Naive thymus-derived CD4-positive, alpha-beta T cell (primary cell): ENCODE data around the gene PIK3C2B. TPM values are rescaled to one million over a fixed set of nuclear protein-coding genes. Genes with fewer than 3 reads are reported as not detected.

Experiments
- ATAC-seq: fragments of 150-1000 bp; cut with Tn5 transposase; 2 replicates; pipeline ENCODE4 v1.10.0; 2021; ENCODE audit warnings: mild to moderate bottlenecking, moderate library complexity
- CTCF ChIA-PET: fragments of 350-600 bp; sonication (Branson Sonifier 250); formaldehyde crosslinking; loops from one replicate; lab custom pipeline; 2021; ENCODE audit warnings: antibody characterized with exemption; lab: Charles Lee
- POLR2A ChIA-PET: fragments of 350-600 bp; sonication (Branson Sonifier 250); formaldehyde crosslinking; loops from one replicate; lab custom pipeline; 2021; ENCODE audit warnings: antibody characterized with exemption, inconsistent platforms; lab: Charles Lee
- DNase-seq, 9 donors: peaks; one replicate each; pipeline versions ENCODE4 v3.0.0 to v3.0.0-alpha.2; 2020 to 2022; ENCODE audit warnings: mixed read lengths in 1 of 9
- H3K27ac ChIP-seq: one replicate; pipeline ENCODE4 v1.7.0; 2013; ENCODE audit warnings: mild to moderate bottlenecking, low read depth, low read length, moderate library complexity
- H3K27me3 ChIP-seq, 2 donors: one replicate each; pipeline ENCODE4 v1.7.0; 2013; ENCODE audit warnings: low read length in 2 of 2, mild to moderate bottlenecking in 2 of 2, moderate library complexity in 2 of 2; ENCODE audit not compliant: control insufficient read depth in 2 of 2, insufficient read depth in 2 of 2
- H3K36me3 ChIP-seq, 3 experiments: 1 replicate in 2 of 3; 2 replicates in 1 of 3; pipeline ENCODE4 v1.7.0; 2013; ENCODE audit warnings: low read length in 3 of 3, mild to moderate bottlenecking in 3 of 3, moderate library complexity in 1 of 3; ENCODE audit not compliant: insufficient read depth in 3 of 3, control insufficient read depth in 2 of 3
- H3K4me1 ChIP-seq, 2 donors: one replicate each; pipeline ENCODE4 v1.7.0; 2013; ENCODE audit warnings: low read length in 2 of 2, mild to moderate bottlenecking in 2 of 2, moderate library complexity in 1 of 2; ENCODE audit not compliant: control insufficient read depth in 2 of 2, insufficient read depth in 2 of 2
- H3K4me3 ChIP-seq: 2 replicates; pipeline ENCODE4 v1.7.0; 2013; ENCODE audit warnings: mild to moderate bottlenecking, low read length
- H3K9me3 ChIP-seq, 3 experiments: 1 replicate in 2 of 3; 2 replicates in 1 of 3; pipeline ENCODE4 v1.7.0; 2013; ENCODE audit warnings: low read length in 3 of 3; ENCODE audit not compliant: control insufficient read depth in 2 of 3
- H3K27ac Mint-ChIP-seq, 9 donors: one replicate each; pipeline ENCODE4 v1.8.0; 2020 to 2022; ENCODE audit warnings: mixed read lengths in 9 of 9, mild to moderate bottlenecking in 8 of 9, moderate library complexity in 5 of 9, inconsistent platforms in 2 of 9
- H3K27me3 Mint-ChIP-seq, 5 donors: one replicate each; pipeline ENCODE4 v1.8.0; 2021 to 2022; ENCODE audit warnings: mixed read lengths in 5 of 5, mild to moderate bottlenecking in 1 of 5
- H3K36me3 Mint-ChIP-seq, 5 donors: one replicate each; pipeline ENCODE4 v1.8.0; 2020 to 2022; ENCODE audit warnings: mixed read lengths in 5 of 5, mild to moderate bottlenecking in 3 of 5, inconsistent platforms in 1 of 5
- H3K4me1 Mint-ChIP-seq, 7 donors: one replicate each; pipeline ENCODE4 v1.8.0; 2020 to 2022; ENCODE audit warnings: mixed read lengths in 7 of 7, mild to moderate bottlenecking in 3 of 7, inconsistent platforms in 1 of 7
- H3K4me3 Mint-ChIP-seq, 10 donors: one replicate each; pipeline ENCODE4 v1.8.0; 2020 to 2022; ENCODE audit warnings: mild to moderate bottlenecking in 10 of 10, mixed read lengths in 10 of 10, moderate library complexity in 6 of 10, inconsistent platforms in 2 of 10
- H3K9me3 Mint-ChIP-seq, 11 donors: one replicate each; pipeline ENCODE4 v1.8.0; 2020 to 2022; ENCODE audit warnings: mixed read lengths in 11 of 11, mild to moderate bottlenecking in 4 of 11, inconsistent platforms in 1 of 11, moderate library complexity in 1 of 11
- intact Hi-C, 2 donors: fragments of 100-400 bp; cut with micrococcal nuclease; formaldehyde crosslinking; loops; one replicate each; pipeline ENCODE4 v1.15.1; 2023
- polyA plus RNA-seq, 2 donors: library from polyadenylated mRNA; unstranded; fragments of 300-500 nt; fragmentation: Illumina TruSeq; gene quantifications; one replicate each; pipeline ENCODE4 v1.2.3, GENCODE V29; 2021
- total RNA-seq, 6 experiments: library from RNA in 5 of 6; stranded (reverse) in 5 of 6; gene quantifications; 1 replicate in 5 of 6; 2 replicates in 1 of 6; pipeline ENCODE4 v1.2.3 and lab custom pipeline; 2021 to 2026

PIK3C2B gene
- total and polyA plus RNA-seq, 7 experiments from 2014 or later = 2.7 to 41.9 (median 27.6) TPM

GRCh38 chr1:204464187-204464631 lies 30.4 kb downstream of the PIK3C2B start:
- Histone ChIP-seq H3K27me3 (no peaks in the 10 kb centered on the region), H3K27ac (no peak overlapping the region), H3K36me3 (peaks cover 4 to 32% (median 9%) of the 10 kb centered on the region in 3 experiments), H3K9me3 (no peaks in the 10 kb centered on the region), H3K4me1 (peaks cover 20 to 54% of the 10 kb centered on the region in 2 donors), H3K4me3 (no peak overlapping the region)
- Mint-ChIP-seq H3K27ac (peak overlapping the region in 8 of 9 donors; percentile 43 to 83 (median 67)), H3K4me3 (peak overlapping the region in 4 of 10 donors; percentile 23 to 70 (median 45)), H3K4me1 (peaks cover 46 to 72% (median 65%) of the 10 kb centered on the region in 7 donors), H3K36me3 (peaks cover 4 to 45% (median 25%) of the 10 kb centered on the region in 5 donors), H3K9me3 (peaks cover 0 to 1% (median 0%) of the 10 kb centered on the region in 11 donors), H3K27me3 (no peaks in the 10 kb centered on the region)
- ChIA-PET CTCF (interaction anchor here (1.4 kb wide), 1 partner anchor 14 kb away, joined by 3 read pairs; no protein-coding TSS in a partner anchor), POLR2A (interaction anchor here (1.2 to 1.5 kb wide), 2 partner anchors 16 to 30 kb away, joined by 3 to 5 read pairs; no protein-coding TSS in a partner anchor)
- no peak for DNase-seq
- no peak for ATAC-seq
- intact Hi-C loops = no loop called here

- ATAC-seq (no peak), DNase-seq (no peak)
- H3K36me3 Mint-ChIP-seq = peaks cover 4 to 44% (median 26%) of the 10 kb centered on the region in 5 donors
- H3K4me3 Mint-ChIP-seq = peak overlapping the region in 5 of 10 donors; percentile 24 to 70 (median 45)
- peaks cover 0 to 1% (median 0%) of the 10 kb centered on the region in 11 donors for H3K9me3 Mint-ChIP-seq
- peaks cover 3 to 30% (median 4%) of the 10 kb centered on the region in 3 experiments for H3K36me3 ChIP-seq
- intact Hi-C loops = no loop called here
- peak overlapping the region in 8 of 9 donors; percentile 41 to 88 (median 78) for H3K27ac Mint-ChIP-seq
- ChIA-PET POLR2A (interaction anchor here (0.6 to 1.5 kb wide), 3 partner anchors 15 to 216 kb away, joined by 3 read pairs; no protein-coding TSS in a partner anchor), CTCF (interaction anchor here (0.5 to 1.6 kb wide), 5 partner anchors 15 to 89 kb away, joined by 3 to 8 read pairs (median 4); no protein-coding TSS in a partner anchor)
- H3K27ac ChIP-seq = no peak overlapping the region
- no peak overlapping the region for H3K4me3 ChIP-seq
- H3K27me3 ChIP-seq = no peaks in the 10 kb centered on the region
- H3K27me3 Mint-ChIP-seq = no peaks in the 10 kb centered on the region
- no peaks in the 10 kb centered on the region for H3K9me3 ChIP-seq
- peaks cover 20 to 54% of the 10 kb centered on the region in 2 donors for H3K4me1 ChIP-seq
- H3K4me1 Mint-ChIP-seq = peaks cover 45 to 72% (median 65%) of the 10 kb centered on the region in 7 donors
These were observed 31.2 kb downstream of the PIK3C2B start for GRCh38 chr1:204463125-204464060.

GRCh38 chr1:204462229-204462561 lies 32.4 kb downstream of the PIK3C2B start:
- ChIA-PET POLR2A (interaction anchor here (1.1 kb wide), 1 partner anchor 32 kb away, joined by 3 read pairs; no protein-coding TSS in a partner anchor), CTCF (interaction anchor here (1.0 to 1.6 kb wide), 2 partner anchors 16 to 41 kb away, joined by 4 to 8 read pairs; no protein-coding TSS in a partner anchor)
- no peaks in the 10 kb centered on the region for H3K9me3 ChIP-seq
- no peaks in the 10 kb centered on the region for H3K27me3 ChIP-seq
- H3K36me3 ChIP-seq = peaks cover 0 to 35% (median 4%) of the 10 kb centered on the region in 3 experiments
- ATAC-seq = no peak
- peak overlapping the region; percentile 37 for H3K4me3 ChIP-seq
- Mint-ChIP-seq H3K4me3 (peak overlapping the region; percentile 61 to 85 (median 72)), H3K9me3 (peaks cover 0 to 1% (median 0%) of the 10 kb centered on the region in 11 donors), H3K27ac (peak overlapping the region; percentile 27 to 95 (median 84)), H3K36me3 (peaks cover 0 to 37% (median 24%) of the 10 kb centered on the region in 5 donors), H3K4me1 (peaks cover 40 to 74% (median 61%) of the 10 kb centered on the region in 7 donors), H3K27me3 (no peaks in the 10 kb centered on the region)
- DNase-seq = no peak
- peak overlapping the region; percentile 63 for H3K27ac ChIP-seq
- peaks cover 20 to 54% of the 10 kb centered on the region in 2 donors for H3K4me1 ChIP-seq
- intact Hi-C loops = no loop called here

GRCh38 chr1:204461331-204462228 lies 33.0 kb downstream of the PIK3C2B start:
- ATAC-seq = peak; percentile 63
- Mint-ChIP-seq H3K4me3 (peak overlapping the region; percentile 64 to 85 (median 74)), H3K4me1 (peaks cover 38 to 74% (median 61%) of the 10 kb centered on the region in 7 donors), H3K36me3 (peaks cover 0 to 33% (median 24%) of the 10 kb centered on the region in 5 donors), H3K27ac (peak overlapping the region; percentile 66 to 95 (median 85)), H3K9me3 (peaks cover 0 to 1% (median 0%) of the 10 kb centered on the region in 11 donors), H3K27me3 (no peaks in the 10 kb centered on the region)
- peak in 6 of 9 donors; percentile 11 to 52 (median 17) for DNase-seq
- intact Hi-C loops = loop anchor here in 1 of 2 donors (2.0 kb wide), 1 partner anchor 15 kb away; no protein-coding TSS in a partner anchor
- H3K9me3 ChIP-seq = no peaks in the 10 kb centered on the region
- H3K27me3 ChIP-seq = no peaks in the 10 kb centered on the region
- peaks cover 20 to 54% of the 10 kb centered on the region in 2 donors for H3K4me1 ChIP-seq
- ChIA-PET CTCF (interaction anchor here (0.6 to 1.0 kb wide), 2 partner anchors 35 to 42 kb away, joined by 4 to 5 read pairs; no protein-coding TSS in a partner anchor), POLR2A (interaction anchor here (0.5 to 1.2 kb wide), 5 partner anchors 30 to 179 kb away, joined by 3 read pairs; no protein-coding TSS in a partner anchor)
- H3K27ac ChIP-seq = peak overlapping the region; percentile 63
- peaks cover 0 to 35% (median 4%) of the 10 kb centered on the region in 3 experiments for H3K36me3 ChIP-seq
- peak overlapping the region; percentile 37 for H3K4me3 ChIP-seq

- no peak overlapping the region for H3K4me3 ChIP-seq
- no peaks in the 10 kb centered on the region for H3K27me3 ChIP-seq
- ATAC-seq (no peak), DNase-seq (no peak)
- H3K27ac ChIP-seq = no peak overlapping the region
- H3K9me3 ChIP-seq = no peaks in the 10 kb centered on the region
- Mint-ChIP-seq H3K36me3 (peaks cover 0 to 36% (median 24%) of the 10 kb centered on the region in 5 donors), H3K4me1 (peaks cover 32 to 66% (median 59%) of the 10 kb centered on the region in 7 donors), H3K27me3 (no peaks in the 10 kb centered on the region), H3K9me3 (peaks cover 0 to 1% (median 0%) of the 10 kb centered on the region in 11 donors), H3K4me3 (peak overlapping the region in 2 of 10 donors; percentile 39 to 70), H3K27ac (peak overlapping the region in 7 of 9 donors; percentile 66 to 95 (median 84))
- H3K4me1 ChIP-seq = peaks cover 20 to 46% of the 10 kb centered on the region in 2 donors
- intact Hi-C loops = loop anchor here in 1 of 2 donors (2.0 kb wide), 1 partner anchor 14 kb away; no protein-coding TSS in a partner anchor
- peaks cover 0 to 42% (median 4%) of the 10 kb centered on the region in 3 experiments for H3K36me3 ChIP-seq
- ChIA-PET POLR2A (interaction anchor here (0.8 kb wide), 1 partner anchor 53 kb away, joined by 3 read pairs; no protein-coding TSS in a partner anchor), CTCF (no interaction called here)
These were observed 34.3 kb downstream of the PIK3C2B start for GRCh38 chr1:204460346-204460745.
